ENCODE measurements around the gene ILDR1.
"Not testable (repeated sequence)": the region's sequence is repeated elsewhere in the genome, so short reads cannot be mapped to it uniquely, and the experiment has no call there.

- TF ChIP-seq TAF1 (IDR thresholded peaks at IDR 0.05; ENCODE audit: borderline replicate concordance, low read depth, low read length); NR2C1 (IDR thresholded peaks at IDR 0.05); EZH2 (IDR thresholded peaks at IDR 0.05; ENCODE audit: borderline replicate concordance, control insufficient read depth, low read depth, low read length); ZNF24 (IDR thresholded peaks at IDR 0.05): not testable (repeated sequence)
- TF ChIP-seq, protein P1, sequence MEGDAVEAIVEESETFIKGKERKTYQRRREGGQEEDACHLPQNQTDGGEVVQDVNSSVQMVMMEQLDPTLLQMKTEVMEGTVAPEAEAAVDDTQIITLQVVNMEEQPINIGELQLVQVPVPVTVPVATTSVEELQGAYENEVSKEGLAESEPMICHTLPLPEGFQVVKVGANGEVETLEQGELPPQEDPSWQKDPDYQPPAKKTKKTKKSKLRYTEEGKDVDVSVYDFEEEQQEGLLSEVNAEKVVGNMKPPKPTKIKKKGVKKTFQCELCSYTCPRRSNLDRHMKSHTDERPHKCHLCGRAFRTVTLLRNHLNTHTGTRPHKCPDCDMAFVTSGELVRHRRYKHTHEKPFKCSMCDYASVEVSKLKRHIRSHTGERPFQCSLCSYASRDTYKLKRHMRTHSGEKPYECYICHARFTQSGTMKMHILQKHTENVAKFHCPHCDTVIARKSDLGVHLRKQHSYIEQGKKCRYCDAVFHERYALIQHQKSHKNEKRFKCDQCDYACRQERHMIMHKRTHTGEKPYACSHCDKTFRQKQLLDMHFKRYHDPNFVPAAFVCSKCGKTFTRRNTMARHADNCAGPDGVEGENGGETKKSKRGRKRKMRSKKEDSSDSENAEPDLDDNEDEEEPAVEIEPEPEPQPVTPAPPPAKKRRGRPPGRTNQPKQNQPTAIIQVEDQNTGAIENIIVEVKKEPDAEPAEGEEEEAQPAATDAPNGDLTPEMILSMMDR (IDR thresholded peaks at IDR 0.05 in 2 of 3, conservative IDR thresholded peaks at IDR 0.05 in 1 of 3; ENCODE audit: control insufficient read depth in 2 of 3, extremely low read depth in 1 of 3, insufficient read depth in 1 of 3, low read depth in 3 of 3, low read length in 3 of 3) = not testable (repeated sequence)
Observed at GRCh38 chr3:121938141-121938855, 83.7 kb downstream of the ILDR1 start.
